Fibroblast of lung (primary cell): Measurements from ENCODE around the gene RFNG. TPM values are rescaled to one million over a fixed set of nuclear protein-coding genes. Genes with fewer than 3 reads are reported as not detected.
"Not testable (repeated sequence)": the region's sequence is repeated elsewhere in the genome, so short reads cannot be mapped to it uniquely, and the experiment has no call there.

ENCODE experiments used
- DNase-seq, 2 donors: peaks; one replicate each; pipeline versions ENCODE4 v3.0.0 to v3.0.0-alpha.2; 2010; ENCODE audit warnings: low read depth in 2 of 2
- H2AFZ ChIP-seq: 2 replicates; pipeline ENCODE4 v1.5.1; 2012; ENCODE audit warnings: low read length, control low read depth, inconsistent platforms
- H3K27ac ChIP-seq: 2 replicates; pipeline ENCODE4 v1.5.1; 2011; ENCODE audit warnings: low read length, control low read depth; ENCODE audit not compliant: insufficient read depth
- H3K27me3 ChIP-seq: 2 replicates; pipeline ENCODE4 v1.5.1; 2011; ENCODE audit warnings: mild to moderate bottlenecking, low read length; ENCODE audit not compliant: control insufficient read depth, insufficient read depth
- H3K36me3 ChIP-seq: 2 replicates; pipeline ENCODE4 v1.5.1; 2011; ENCODE audit warnings: low read length; ENCODE audit not compliant: control insufficient read depth, insufficient read depth
- H3K4me1 ChIP-seq: 2 replicates; pipeline ENCODE4 v1.5.1; 2011; ENCODE audit warnings: low read length; ENCODE audit not compliant: control insufficient read depth, insufficient read depth; ENCODE audit errors: extremely low read depth
- H3K4me2 ChIP-seq: 2 replicates; pipeline ENCODE4 v1.5.1; 2011; ENCODE audit warnings: low read length, control low read depth; ENCODE audit not compliant: insufficient read depth; ENCODE audit errors: extremely low read depth
- H3K4me3 ChIP-seq, 4 experiments: fragments of 200-600 bp in 1 of 4; sonication (generic) in 1 of 4; replicated peaks in 1 of 4; 2 replicates each; pipeline ENCODE4 v1.5.1; 2011 to 2016; ENCODE audit warnings: low read length in 4 of 4, low read depth in 3 of 4, mild to moderate bottlenecking in 3 of 4, control low read depth in 2 of 4, inconsistent platforms in 1 of 4, mixed read lengths in 1 of 4; ENCODE audit not compliant: insufficient read depth in 1 of 4; ENCODE audit errors: control extremely low read depth in 1 of 4
- H3K79me2 ChIP-seq: 2 replicates; pipeline ENCODE4 v1.5.1; 2012; ENCODE audit warnings: mild to moderate bottlenecking, low read length, inconsistent platforms; ENCODE audit not compliant: control insufficient read depth, insufficient read depth
- H3K9ac ChIP-seq: 2 replicates; pipeline ENCODE4 v1.5.1; 2011; ENCODE audit warnings: mild to moderate bottlenecking, low read length, control low read depth; ENCODE audit not compliant: insufficient read depth
- H3K9me3 ChIP-seq: 2 replicates; pipeline ENCODE4 v1.5.1; 2012; ENCODE audit warnings: low read depth, low read length; ENCODE audit not compliant: control insufficient read depth, insufficient read depth
- H4K20me1 ChIP-seq: 2 replicates; pipeline ENCODE4 v1.5.1; 2011; ENCODE audit warnings: low read length; ENCODE audit not compliant: control insufficient read depth, insufficient read depth; ENCODE audit errors: extremely low read depth
- CTCF ChIP-seq, 2 donors: IDR thresholded peaks in 1 of 2; conservative IDR thresholded peaks in 1 of 2; 1 replicate in 1 of 2; 2 replicates in 1 of 2; pipeline ENCODE4 v1.5.1; 2011 to 2012; ENCODE audit warnings: low read length in 2 of 2, control low read depth in 1 of 2, inconsistent platforms in 1 of 2, low read depth in 1 of 2, mild to moderate bottlenecking in 1 of 2
- EZH2 ChIP-seq: IDR thresholded peaks from 2 replicates; pipeline ENCODE4 v1.5.1; 2012; ENCODE audit warnings: low read length, control low read depth, mild to moderate bottlenecking; ENCODE audit errors: missing control alignments
- polyA plus RNA-seq, 2 donors: library from polyadenylated mRNA; depleted of rRNA in 1 of 2; stranded (reverse) in 1 of 2; unstranded in 1 of 2; fragments of >200 nt; gene quantifications; 2 replicates each; pipeline ENCODE4 v1.2.1, GENCODE V29; 2011 to 2012; ENCODE audit warnings: missing spikeins in 1 of 2
- total RNA-seq: library from RNA; depleted of rRNA; stranded (reverse); fragments of >200 nt; gene quantifications from 2 replicates; pipeline ENCODE4 v1.2.1, GENCODE V29; 2014

RFNG gene
- total and polyA plus RNA-seq, 2 donors (not counting 1 experiment from before 2014, with no cell fraction given) = 14.5 to 48.9 TPM

- Histone ChIP-seq H3K27me3 (no peaks in the 10 kb centered on the region), H3K4me2 (no peak overlapping the region), H3K9ac (no peak overlapping the region), H3K4me1 (peaks cover 4% of the 10 kb centered on the region), H3K9me3 (no peaks in the 10 kb centered on the region), H4K20me1 (no peaks in the 10 kb centered on the region), H3K36me3 (no peaks in the 10 kb centered on the region), H2AFZ (no peak overlapping the region), H3K4me3 (no peak overlapping the region), H3K27ac (no peak overlapping the region), H3K79me2 (no peaks in the 10 kb centered on the region)
- DNase-seq = no peak
- TF ChIP-seq EZH2 (no peak), CTCF (conservative IDR thresholded peaks at IDR 0.05 in 1 of 2, IDR thresholded peaks at IDR 0.05 in 1 of 2; ENCODE audit: low read depth in 1 of 2, low read length in 2 of 2) (no peak)
These were observed 11.8 kb downstream of the RFNG start for GRCh38 chr17:82039695-82040299.

GRCh38 chr17:82038796-82039409 is 12.7 kb downstream of the RFNG start:
- not testable (repeated sequence) for H3K4me1 ChIP-seq, DNase-seq, H3K9me3 ChIP-seq, H3K27ac ChIP-seq, H4K20me1 ChIP-seq, H3K4me2 ChIP-seq, H3K9ac ChIP-seq, H3K79me2 ChIP-seq, H3K4me3 ChIP-seq, H3K36me3 ChIP-seq, H3K27me3 ChIP-seq, H2AFZ ChIP-seq

GRCh38 chr17:82037889-82038195 is 13.8 kb downstream of the RFNG start:
- Histone ChIP-seq H3K9ac (no peak overlapping the region), H3K27ac (no peak overlapping the region), H3K27me3 (no peaks in the 10 kb centered on the region), H3K36me3 (no peaks in the 10 kb centered on the region), H3K79me2 (no peaks in the 10 kb centered on the region), H4K20me1 (no peaks in the 10 kb centered on the region), H3K4me1 (peaks cover 4% of the 10 kb centered on the region), H3K4me3 (peak overlapping the region; percentile 30 to 83 (median 61)), H3K9me3 (no peaks in the 10 kb centered on the region), H3K4me2 (peak overlapping the region; percentile 74), H2AFZ (peak overlapping the region; percentile 75)
- no peak for DNase-seq
- TF ChIP-seq CTCF (conservative IDR thresholded peaks at IDR 0.05 in 1 of 2, IDR thresholded peaks at IDR 0.05 in 1 of 2; ENCODE audit: low read depth in 1 of 2, low read length in 2 of 2) (no peak), EZH2 (no peak)
